ENCODE data around the gene PIP5K1C.
"Not testable (repeated sequence)": the region's sequence is repeated elsewhere in the genome, so short reads cannot be mapped to it uniquely, and the experiment has no call there.

PIP5K1C gene

GRCh38 chr19:3673506-3674439 is 26.5 kb downstream of the PIP5K1C start:
- DNase-seq: no peak

GRCh38 chr19:3672993-3673392 is 27.3 kb downstream of the PIP5K1C start:
- peak; percentile 43 to 58 for DNase-seq

GRCh38 chr19:3672575-3672948 is 27.7 kb downstream of the PIP5K1C start:
- DNase-seq: no peak

GRCh38 chr19:3671680-3672574 is 28.3 kb downstream of the PIP5K1C start:
- DNase-seq: peak; percentile 42 to 46

GRCh38 chr19:3670796-3671679 is 29.2 kb downstream of the PIP5K1C start:
- peak; percentile 15 to 18 for DNase-seq

GRCh38 chr19:3669947-3670795 is 30.1 kb downstream of the PIP5K1C start:
- no peak for DNase-seq

- no peak for DNase-seq
Observed at GRCh38 chr19:3669082-3669946, 31.0 kb downstream of the PIP5K1C start.

GRCh38 chr19:3668331-3669081 is 31.8 kb downstream of the PIP5K1C start:
- no peak for DNase-seq

- no peak for DNase-seq
Observed at GRCh38 chr19:3667766-3668165, 32.5 kb downstream of the PIP5K1C start.

- DNase-seq: no peak
Observed at GRCh38 chr19:3667037-3667638, 33.1 kb downstream of the PIP5K1C start.

GRCh38 chr19:3666545-3666856 is 33.8 kb downstream of the PIP5K1C start:
- not testable (repeated sequence) for DNase-seq

- DNase-seq: peak; percentile 24 to 47
Observed at GRCh38 chr19:3665681-3666544, 34.4 kb downstream of the PIP5K1C start.

- no peak for DNase-seq
Observed at GRCh38 chr19:3664879-3665642, 35.2 kb downstream of the PIP5K1C start.

GRCh38 chr19:3663838-3664237 is 36.4 kb downstream of the PIP5K1C start:
- no peak for DNase-seq

GRCh38 chr19:3661284-3662238 is 38.7 kb downstream of the PIP5K1C start:
- no peak for DNase-seq

- DNase-seq: no peak
Observed at GRCh38 chr19:3660493-3661219, 39.6 kb downstream of the PIP5K1C start.
